ENCODE measurements around the gene PDGFA. TPM values are rescaled to one million over a fixed set of nuclear protein-coding genes. Genes with fewer than 3 reads are reported as not detected.

Gene PDGFA
- total and polyA plus RNA-seq, 4 donors, result 21.8 to 40.6 (median 25.6) TPM

GRCh38 chr7:499853-500485 lies 19.7 kb downstream of the PDGFA start:
- DNase-seq (no peak), ATAC-seq (ENCODE audit: insufficient read depth, low FRiP score) (no peak)
- H3K9me3 ChIP-seq (ENCODE audit: control insufficient read depth in 4 of 4, insufficient read depth in 3 of 4, low read length in 3 of 4), result peaks cover 0 to 1% (median 0%) of the 10 kb centered on the region in 4 donors
- no peak for TF ChIP-seq CTCF (IDR thresholded peaks at IDR 0.05; ENCODE audit: control extremely low read depth, extremely low read depth)
- H3K9ac ChIP-seq (ENCODE audit: insufficient read depth in 1 of 2, low read length in 2 of 2), result no peak overlapping the region
- no peak overlapping the region for H3K4me3 ChIP-seq
- H3K27ac ChIP-seq (ENCODE audit: low read depth in 1 of 2, low read length in 1 of 2), result no peak overlapping the region
- H3K36me3 ChIP-seq (ENCODE audit: control insufficient read depth in 4 of 4, insufficient read depth in 4 of 4, low read length in 4 of 4), result peaks cover 0 to 34% (median 9%) of the 10 kb centered on the region in 4 donors
- H3K4me1 ChIP-seq (ENCODE audit: control insufficient read depth in 5 of 5, insufficient read depth in 5 of 5, low read length in 5 of 5), result peaks cover 0 to 26% (median 6%) of the 10 kb centered on the region in 5 donors
- no peaks in the 10 kb centered on the region for H3K27me3 ChIP-seq (ENCODE audit: control insufficient read depth in 3 of 3, insufficient read depth in 3 of 3, low read length in 2 of 3)
- 95 to 96% methylated on average over 20 of the region's 20 CpGs for WGBS, 2 donors

- no peak overlapping the region for H3K27ac ChIP-seq (ENCODE audit: low read depth in 1 of 2, low read length in 1 of 2)
- H3K27me3 ChIP-seq (ENCODE audit: control insufficient read depth in 3 of 3, insufficient read depth in 3 of 3, low read length in 2 of 3), result no peaks in the 10 kb centered on the region
- DNase-seq (no peak), ATAC-seq (ENCODE audit: insufficient read depth, low FRiP score) (no peak)
- no peak overlapping the region for H3K4me3 ChIP-seq
- no peak overlapping the region for H3K9ac ChIP-seq (ENCODE audit: insufficient read depth in 1 of 2, low read length in 2 of 2)
- no peak for TF ChIP-seq CTCF (IDR thresholded peaks at IDR 0.05; ENCODE audit: control extremely low read depth, extremely low read depth)
- peaks cover 0 to 1% (median 0%) of the 10 kb centered on the region in 4 donors for H3K9me3 ChIP-seq (ENCODE audit: control insufficient read depth in 4 of 4, insufficient read depth in 3 of 4, low read length in 3 of 4)
- WGBS, 2 donors, result 80 to 94% methylated on average over 11 of the region's 11 CpGs
- peaks cover 0 to 34% (median 9%) of the 10 kb centered on the region in 4 donors for H3K36me3 ChIP-seq (ENCODE audit: control insufficient read depth in 4 of 4, insufficient read depth in 4 of 4, low read length in 4 of 4)
- H3K4me1 ChIP-seq (ENCODE audit: control insufficient read depth in 5 of 5, insufficient read depth in 5 of 5, low read length in 5 of 5), result peaks cover 0 to 16% (median 0%) of the 10 kb centered on the region in 5 donors
Observed at GRCh38 chr7:498678-499641, 20.7 kb downstream of the PDGFA start.

GRCh38 chr7:497946-498655 lies 21.5 kb downstream of the PDGFA start:
- WGBS, 2 donors, result 84 to 85% methylated on average over 21 of the region's 21 CpGs
- Histone ChIP-seq H3K4me1 (ENCODE audit: control insufficient read depth in 5 of 5, insufficient read depth in 5 of 5, low read length in 5 of 5) (peaks cover 0 to 9% (median 0%) of the 10 kb centered on the region in 5 donors), H3K36me3 (ENCODE audit: control insufficient read depth in 4 of 4, insufficient read depth in 4 of 4, low read length in 4 of 4) (peaks cover 0 to 34% (median 9%) of the 10 kb centered on the region in 4 donors), H3K27me3 (ENCODE audit: control insufficient read depth in 3 of 3, insufficient read depth in 3 of 3, low read length in 2 of 3) (no peaks in the 10 kb centered on the region), H3K27ac (ENCODE audit: low read depth in 1 of 2, low read length in 1 of 2) (no peak overlapping the region), H3K4me3 (no peak overlapping the region), H3K9ac (ENCODE audit: insufficient read depth in 1 of 2, low read length in 2 of 2) (no peak overlapping the region), H3K9me3 (ENCODE audit: control insufficient read depth in 4 of 4, insufficient read depth in 3 of 4, low read length in 3 of 4) (peaks cover 0 to 1% (median 0%) of the 10 kb centered on the region in 4 donors)
- TF ChIP-seq CTCF (IDR thresholded peaks at IDR 0.05; ENCODE audit: control extremely low read depth, extremely low read depth), result no peak
- DNase-seq, result no peak
- no peak for ATAC-seq (ENCODE audit: insufficient read depth, low FRiP score)
